HAP-1 (cell line): ENCODE measurements around the gene IQCH.
A peak's percentile ranks its signal among the peaks of the same experiment; 100 is the strongest.

Source experiments
- DNase-seq, 2 experiments: peaks; one replicate each; pipeline ENCODE4 v3.0.0-alpha.2; 2016 to 2020; ENCODE audit warnings: low spot score in 2 of 2
- H3K27me3 ChIP-seq: fragments of 250-450 bp; sonication (Bioruptor Pico); 2 replicates; pipeline ENCODE4 v1.5.1; 2020; ENCODE audit warnings: low read depth, mild to moderate bottlenecking, moderate library complexity
- H3K36me3 ChIP-seq: fragments of 250-450 bp; sonication (Bioruptor Pico); replicated peaks from 2 replicates; pipeline ENCODE4 v1.5.1; 2020; ENCODE audit warnings: mild to moderate bottlenecking
- H3K4me1 ChIP-seq: fragments of 250-450 bp; sonication (Bioruptor Pico); 2 replicates; pipeline ENCODE4 v1.5.1; 2020; ENCODE audit warnings: mild to moderate bottlenecking
- H3K4me3 ChIP-seq: fragments of 250-450 bp; sonication (Bioruptor Pico); 2 replicates; pipeline ENCODE4 v1.5.1; 2020; ENCODE audit warnings: mild to moderate bottlenecking, moderate library complexity
- H3K9me3 ChIP-seq: fragments of 250-450 bp; sonication (Bioruptor Pico); 2 replicates; pipeline ENCODE4 v1.5.1; 2020; ENCODE audit warnings: mild to moderate bottlenecking, moderate library complexity
- in situ Hi-C: fragments of 300-500 bp; cut with MboI; formaldehyde crosslinking; loops from 3 replicates; pipeline ENCODE4 v1.14.3; 2020; ENCODE audit warnings: low sequenced_read_pairs, inconsistent platforms, mixed read lengths

Gene IQCH

DNA sequence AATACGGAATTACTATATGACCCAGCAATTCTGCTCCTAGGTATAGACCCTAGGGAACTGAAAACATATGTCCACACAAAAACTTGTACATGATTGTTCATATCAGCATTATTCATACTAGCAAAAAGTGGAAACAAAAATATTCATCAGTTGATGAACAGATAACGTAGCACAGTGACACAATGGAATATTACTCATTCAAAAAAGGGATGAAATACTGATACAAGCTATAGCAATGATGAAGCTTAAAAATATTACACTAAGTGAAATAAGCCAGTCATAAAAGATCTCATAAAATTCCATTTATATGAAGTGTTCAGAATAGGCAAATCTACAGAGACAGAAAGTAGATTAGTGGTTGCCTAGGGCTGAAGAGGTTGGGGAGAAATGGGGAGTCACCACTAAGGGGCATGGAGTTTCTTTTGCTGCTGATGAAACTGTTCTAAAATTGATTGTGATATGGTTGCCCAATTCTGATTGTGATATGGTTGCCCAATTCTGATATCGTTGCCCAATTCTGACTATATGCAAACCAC lies 276.9 kb downstream of the IQCH start:
- peaks cover 5% of the 10 kb centered on the region; the same call in 1 of the 2 replicates for H3K36me3 ChIP-seq
- H3K27me3 ChIP-seq = no peaks in the 10 kb centered on the region
- no peak overlapping the region for H3K4me3 ChIP-seq
- no peaks in the 10 kb centered on the region for H3K9me3 ChIP-seq
- no peak for DNase-seq
- H3K4me1 ChIP-seq = peaks cover 15% of the 10 kb centered on the region
- in situ Hi-C loops = no loop called here

DNA sequence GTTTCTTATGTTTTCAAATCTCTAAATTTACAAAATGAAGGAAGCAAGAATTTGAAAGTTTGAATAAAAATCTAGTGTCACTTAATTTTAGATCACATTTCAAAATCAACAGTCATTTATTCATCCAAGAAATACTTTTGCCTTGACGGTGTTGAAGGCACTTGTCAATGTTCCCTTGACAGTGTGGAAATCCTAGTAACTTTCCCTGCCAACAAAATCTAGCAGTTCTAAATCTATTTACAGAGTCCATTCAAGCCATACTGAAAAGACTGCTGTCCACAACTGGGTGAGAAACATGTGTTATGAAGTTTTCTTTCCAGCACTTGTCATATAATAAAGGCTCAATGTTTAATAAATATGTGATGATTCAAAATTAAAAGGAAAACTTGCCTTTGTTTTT lies 279.3 kb downstream of the IQCH start:
- H3K4me3 ChIP-seq = no peak overlapping the region
- H3K27me3 ChIP-seq = no peaks in the 10 kb centered on the region
- peaks cover under 1% of the 10 kb centered on the region; the same call in 1 of the 2 replicates for H3K4me1 ChIP-seq
- no peaks in the 10 kb centered on the region for H3K9me3 ChIP-seq
- no peak for DNase-seq
- in situ Hi-C loops = no loop called here
- no peaks in the 10 kb centered on the region for H3K36me3 ChIP-seq

DNA sequence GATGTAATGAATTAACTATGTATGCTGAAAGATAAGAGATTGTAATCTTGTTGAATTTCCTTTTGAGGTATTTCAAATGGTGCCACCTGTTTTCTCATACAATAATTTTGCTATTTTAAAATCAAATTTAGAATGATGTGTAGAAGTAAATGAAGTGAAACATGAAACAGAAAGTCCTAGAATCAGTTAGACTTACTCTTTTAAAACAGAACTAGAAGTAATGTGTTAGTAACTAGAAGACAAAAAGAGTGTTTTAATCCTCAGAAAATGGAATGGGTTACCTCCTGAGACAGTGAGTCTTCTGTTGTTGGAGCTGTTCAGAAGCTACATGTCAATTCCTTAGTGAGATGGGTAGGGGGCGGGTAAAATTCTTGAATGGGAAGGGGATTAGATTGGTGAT lies 279.8 kb downstream of the IQCH start:
- no peak overlapping the region for H3K4me3 ChIP-seq
- DNase-seq = no peak
- in situ Hi-C loops = no loop called here
- H3K9me3 ChIP-seq = no peaks in the 10 kb centered on the region
- no peaks in the 10 kb centered on the region for H3K36me3 ChIP-seq
- H3K4me1 ChIP-seq = no peaks in the 10 kb centered on the region
- no peaks in the 10 kb centered on the region for H3K27me3 ChIP-seq

DNA sequence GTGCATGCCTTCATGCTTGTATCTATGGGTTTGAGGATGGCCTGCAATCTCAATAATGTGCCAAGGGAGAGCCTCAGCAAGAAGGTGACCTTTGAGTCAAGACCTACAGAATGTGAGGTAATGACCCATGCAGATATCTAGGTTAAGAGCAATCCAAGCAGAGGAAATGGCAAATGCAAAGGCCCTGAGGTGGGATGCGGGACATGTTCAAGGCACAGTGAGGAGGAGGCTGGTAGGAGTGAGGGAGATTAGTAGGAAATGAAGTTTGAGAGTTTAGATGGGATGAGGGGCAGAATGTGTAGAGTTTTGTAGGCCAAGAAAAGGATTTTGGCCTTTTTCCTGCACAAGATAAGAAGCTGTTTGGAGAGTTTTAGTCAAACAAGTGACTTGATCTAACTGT lies 283.2 kb downstream of the IQCH start:
- Histone ChIP-seq H3K36me3 (no peaks in the 10 kb centered on the region), H3K9me3 (no peaks in the 10 kb centered on the region), H3K4me3 (no peak overlapping the region), H3K4me1 (peaks cover 6% of the 10 kb centered on the region), H3K27me3 (no peaks in the 10 kb centered on the region)
- in situ Hi-C loops = no loop called here
- no peak for DNase-seq

DNA sequence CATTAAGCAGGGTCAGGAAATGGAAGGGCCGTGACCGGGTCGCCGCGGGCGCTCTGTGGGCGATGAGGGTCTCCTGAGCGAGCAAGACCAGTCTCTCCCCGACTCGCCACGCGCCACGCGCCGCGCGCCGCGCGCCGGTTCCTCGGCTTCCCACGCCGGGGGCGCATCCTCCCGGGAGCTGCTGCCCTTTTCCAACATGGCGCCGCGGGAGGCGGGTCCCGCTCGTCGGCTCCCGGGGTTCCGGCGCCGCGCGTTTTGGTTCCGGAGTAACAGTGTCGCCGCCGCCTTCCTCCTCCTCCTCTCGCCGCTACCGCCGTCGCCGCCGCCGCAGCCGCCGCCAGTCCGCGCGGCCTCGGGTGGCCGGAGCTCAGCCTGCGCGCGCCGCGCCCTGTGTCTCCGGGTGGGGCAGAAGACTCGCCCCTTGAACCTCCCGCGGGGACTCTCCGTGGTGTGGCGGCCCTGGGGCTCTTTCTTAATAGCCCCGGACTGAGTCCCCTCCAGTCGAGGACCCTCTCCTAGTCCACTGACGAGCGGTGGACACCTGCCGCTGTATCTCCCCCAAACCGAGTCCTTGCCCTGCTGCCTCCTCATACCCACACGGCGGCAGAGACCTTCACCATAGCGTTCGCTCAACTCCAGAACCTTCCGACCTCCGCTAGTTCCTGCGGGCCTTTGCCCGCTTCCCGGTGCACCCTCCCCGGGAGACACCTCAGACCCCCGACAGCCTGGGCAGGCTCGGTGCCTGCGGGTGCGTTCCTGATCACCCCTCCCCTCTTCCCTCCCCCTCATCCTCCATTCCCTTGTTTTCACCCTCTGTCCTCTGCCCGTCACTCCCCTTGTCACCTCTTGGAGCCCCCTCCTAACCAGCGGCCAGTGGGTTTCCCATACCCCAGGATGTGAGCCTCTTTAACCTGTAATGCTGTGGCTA lies 288.1 kb downstream of the IQCH start, which contains the start of gene MAP2K5:
MAP2K5 (plus strand) TSS at position 284 of the 928 bp plus-strand sequence; CDS start at position 917, 633 bp downstream.
- peak within 1 kb of the TSS; percentile 85 for H3K4me3 ChIP-seq
- peaks cover 16% of the 10 kb centered on the region for H3K4me1 ChIP-seq
- H3K9me3 ChIP-seq = no peaks in the 10 kb centered on the region
- DNase-seq = peak; percentile 88 to 95
- H3K27me3 ChIP-seq = no peaks in the 10 kb centered on the region
- in situ Hi-C loops = no loop called here
- no peaks in the 10 kb centered on the region for H3K36me3 ChIP-seq

DNA sequence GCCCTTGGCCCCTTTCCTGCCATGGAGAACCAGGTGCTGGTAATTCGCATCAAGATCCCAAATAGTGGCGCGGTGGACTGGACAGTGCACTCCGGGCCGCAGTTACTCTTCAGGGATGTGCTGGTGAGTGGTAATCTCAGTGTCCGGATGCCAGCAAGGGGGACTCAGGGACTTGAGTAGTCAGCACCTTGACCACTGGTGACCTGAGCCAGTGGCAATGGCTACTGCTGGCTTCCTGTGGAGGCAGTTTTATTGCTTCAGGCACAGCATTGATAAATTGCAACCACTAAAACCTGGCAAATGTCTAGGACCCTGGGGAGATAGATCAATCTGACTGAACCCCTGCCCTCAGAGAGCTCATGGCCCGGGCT lies 288.7 kb downstream of the IQCH start:
- peak in 1 of 2 experiments; percentile 45 for DNase-seq
- no peaks in the 10 kb centered on the region for H3K36me3 ChIP-seq
- no peaks in the 10 kb centered on the region for H3K27me3 ChIP-seq
- no peaks in the 10 kb centered on the region for H3K9me3 ChIP-seq
- in situ Hi-C loops = no loop called here
- peaks cover 22% of the 10 kb centered on the region for H3K4me1 ChIP-seq
- H3K4me3 ChIP-seq = peak overlapping the region; percentile 85

DNA sequence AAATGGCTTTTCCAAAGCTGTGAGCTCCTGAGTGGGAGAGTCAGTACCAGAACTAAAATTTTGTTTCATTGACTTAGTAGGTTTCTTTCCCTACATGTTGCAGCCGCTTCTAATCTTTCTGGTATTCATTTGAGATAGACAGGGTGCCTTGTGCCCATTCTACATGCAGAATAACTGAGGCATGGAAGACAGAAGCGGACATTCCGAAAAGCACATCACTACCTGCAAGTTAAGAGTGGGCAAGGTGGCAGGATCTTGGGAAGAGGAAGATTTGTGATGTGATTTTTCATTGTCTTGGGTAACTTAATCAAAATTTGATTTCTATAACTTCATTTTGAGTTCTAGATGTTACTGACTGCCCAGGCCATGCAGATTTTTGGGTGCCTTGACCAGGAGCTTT lies 289.9 kb downstream of the IQCH start:
- no peak for DNase-seq
- no peaks in the 10 kb centered on the region for H3K9me3 ChIP-seq
- H3K27me3 ChIP-seq = no peaks in the 10 kb centered on the region
- no peaks in the 10 kb centered on the region for H3K36me3 ChIP-seq
- H3K4me1 ChIP-seq = peaks cover 33% of the 10 kb centered on the region
- in situ Hi-C loops = no loop called here
- H3K4me3 ChIP-seq = no peak overlapping the region

DNA sequence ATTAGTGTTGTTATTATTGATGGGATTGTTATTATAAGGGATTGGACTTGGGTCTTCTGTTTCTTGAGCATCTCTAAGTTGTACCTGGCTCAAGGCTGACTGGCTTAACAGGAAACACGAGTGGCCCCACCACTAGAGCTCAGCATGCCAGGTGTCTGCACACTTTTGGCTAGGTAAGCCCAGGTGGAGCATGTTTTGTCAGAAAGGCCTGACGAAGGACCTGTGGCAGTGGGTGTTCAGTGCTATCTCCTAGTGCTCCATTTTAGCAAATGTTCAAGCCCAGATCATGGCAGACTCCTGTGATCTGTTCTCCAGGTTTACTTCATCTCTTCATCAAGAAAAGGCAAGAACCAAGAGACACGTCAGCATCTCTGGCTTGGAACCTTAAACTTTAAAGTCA lies 291.3 kb downstream of the IQCH start:
- H3K4me3 ChIP-seq = no peak overlapping the region
- in situ Hi-C loops = no loop called here

DNA sequence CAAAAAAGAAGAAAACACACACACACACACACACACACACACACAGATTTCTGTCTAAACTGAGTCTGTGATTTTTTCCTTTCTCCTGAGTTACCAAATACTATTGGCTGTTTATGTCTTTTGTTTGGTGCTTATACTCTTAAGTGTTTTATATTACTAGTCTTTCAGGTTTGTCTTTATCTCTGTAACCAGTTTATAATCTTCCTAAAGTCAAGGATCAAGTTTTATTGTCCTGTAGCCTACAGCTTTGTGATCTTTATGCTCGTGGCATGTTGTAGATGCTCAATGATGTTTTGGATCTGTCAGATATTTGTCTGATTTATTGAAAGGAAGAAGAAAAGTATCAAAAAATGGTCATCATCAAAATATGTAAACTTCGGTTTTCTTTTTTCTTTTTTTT lies 292.5 kb downstream of the IQCH start:
- H3K9me3 ChIP-seq = no peaks in the 10 kb centered on the region
- peaks cover 4% of the 10 kb centered on the region; the same call in 1 of the 2 replicates for H3K36me3 ChIP-seq
- peaks cover 36% of the 10 kb centered on the region for H3K4me1 ChIP-seq
- no peak overlapping the region for H3K4me3 ChIP-seq
- H3K27me3 ChIP-seq = no peaks in the 10 kb centered on the region
- in situ Hi-C loops = no loop called here
- DNase-seq = no peak

More for the DNA sequence above, 291.3 kb downstream of the IQCH start:
- Histone ChIP-seq H3K4me1 (peaks cover 43% of the 10 kb centered on the region), H3K36me3 (no peaks in the 10 kb centered on the region), H3K9me3 (no peaks in the 10 kb centered on the region), H3K27me3 (no peaks in the 10 kb centered on the region)
- no peak for DNase-seq

DNA sequence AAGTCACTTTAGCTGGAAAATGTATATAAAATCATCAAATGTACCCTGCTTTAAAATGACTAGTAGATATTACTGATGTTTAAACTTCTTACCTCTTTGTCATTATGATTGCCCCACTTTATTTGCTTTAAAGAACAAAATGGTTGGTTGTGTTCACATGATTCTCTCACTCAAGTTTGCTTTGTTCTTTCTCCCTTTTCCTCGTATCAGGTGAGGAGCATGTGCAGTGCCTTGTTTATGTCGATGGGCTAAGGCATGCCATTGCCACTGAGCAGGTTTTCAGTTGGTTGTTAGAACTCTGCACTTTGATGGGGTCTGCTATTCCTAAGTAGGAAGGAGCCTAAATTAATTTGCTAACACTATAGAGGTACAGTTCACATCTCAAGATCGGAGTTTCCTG lies 293.2 kb downstream of the IQCH start:
- no peak overlapping the region for H3K4me3 ChIP-seq
- H3K4me1 ChIP-seq = peaks cover 36% of the 10 kb centered on the region
- H3K36me3 ChIP-seq = peaks cover 4% of the 10 kb centered on the region; the same call in 1 of the 2 replicates
- DNase-seq = no peak
- H3K27me3 ChIP-seq = no peaks in the 10 kb centered on the region
- no peaks in the 10 kb centered on the region for H3K9me3 ChIP-seq
- in situ Hi-C loops = no loop called here

DNA sequence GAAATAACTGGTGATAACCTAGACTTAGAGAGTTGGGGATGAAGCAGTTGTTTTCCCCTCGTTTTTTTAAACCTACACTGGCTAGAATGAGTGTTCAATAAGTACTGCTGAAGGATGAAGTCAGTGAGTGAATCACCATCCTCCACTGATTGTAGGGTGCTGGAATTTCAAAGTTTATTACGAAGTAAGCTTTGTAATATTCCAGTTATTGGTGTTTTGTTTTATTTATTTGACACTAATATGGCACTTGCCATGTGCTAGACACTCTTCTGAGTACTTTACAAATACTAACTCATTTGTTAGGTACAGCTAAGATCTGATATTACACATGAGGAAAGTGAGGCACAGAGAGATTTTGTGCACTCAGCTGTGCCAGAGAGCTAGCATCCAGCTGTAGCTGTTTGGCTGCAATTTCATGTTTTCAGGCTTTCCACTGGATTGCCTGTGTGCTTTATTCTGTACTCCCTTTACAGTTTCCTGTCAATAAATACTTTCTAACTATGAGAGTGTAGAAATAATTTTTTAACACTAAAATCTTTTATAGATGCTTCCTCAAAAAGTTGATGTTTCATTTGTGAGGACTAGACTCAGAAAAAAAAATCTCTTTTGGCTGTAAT lies 293.8 kb downstream of the IQCH start:
- no peak for DNase-seq
- Histone ChIP-seq H3K4me3 (no peak overlapping the region), H3K27me3 (no peaks in the 10 kb centered on the region), H3K36me3 (peaks cover 4% of the 10 kb centered on the region; the same call in 1 of the 2 replicates), H3K9me3 (no peaks in the 10 kb centered on the region), H3K4me1 (peaks cover 33% of the 10 kb centered on the region)
- in situ Hi-C loops = no loop called here

DNA sequence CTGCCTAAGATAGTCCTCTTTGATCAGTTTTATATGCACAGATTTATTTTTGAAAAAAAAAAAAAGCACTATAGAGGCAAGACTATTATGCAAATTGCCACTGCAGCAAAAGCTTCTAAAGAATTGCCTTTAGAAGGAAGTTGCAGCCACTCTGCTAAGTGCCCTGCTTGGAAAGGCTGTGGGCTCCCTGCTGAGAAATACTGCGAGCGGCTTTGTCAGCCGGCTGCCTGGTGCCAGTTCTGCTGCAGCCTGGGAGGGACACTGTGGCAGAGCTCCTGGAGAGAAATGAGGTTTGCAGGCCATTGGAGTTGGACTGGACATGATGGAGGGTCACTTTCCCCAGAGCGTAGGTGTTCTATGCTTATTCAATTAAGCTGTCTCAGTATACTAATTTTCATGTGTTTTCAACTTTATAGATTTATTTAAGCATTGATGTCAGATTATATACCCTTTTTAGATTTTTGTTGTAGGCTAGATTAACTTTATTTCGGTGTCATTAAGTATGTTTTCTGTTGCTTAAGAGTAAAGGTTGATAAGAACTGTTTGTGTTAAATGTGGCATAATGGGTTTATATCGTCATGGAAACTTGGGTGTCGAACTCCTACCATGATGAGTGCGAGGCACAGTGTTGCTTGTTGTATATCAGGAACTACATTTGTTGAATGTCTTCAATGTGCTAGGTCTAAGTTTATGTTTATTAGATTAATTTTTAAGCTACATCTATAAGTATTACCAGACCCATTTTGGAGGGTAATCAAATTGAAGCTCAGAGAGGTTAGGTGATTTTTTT lies 294.5 kb downstream of the IQCH start:
- no peaks in the 10 kb centered on the region for H3K9me3 ChIP-seq
- no peak overlapping the region for H3K4me3 ChIP-seq
- in situ Hi-C loops = no loop called here
- no peaks in the 10 kb centered on the region for H3K27me3 ChIP-seq
- DNase-seq = peak; percentile 94 to 100
- H3K36me3 ChIP-seq = peaks cover 4% of the 10 kb centered on the region; the same call in 1 of the 2 replicates
- peaks cover 28% of the 10 kb centered on the region for H3K4me1 ChIP-seq

DNA sequence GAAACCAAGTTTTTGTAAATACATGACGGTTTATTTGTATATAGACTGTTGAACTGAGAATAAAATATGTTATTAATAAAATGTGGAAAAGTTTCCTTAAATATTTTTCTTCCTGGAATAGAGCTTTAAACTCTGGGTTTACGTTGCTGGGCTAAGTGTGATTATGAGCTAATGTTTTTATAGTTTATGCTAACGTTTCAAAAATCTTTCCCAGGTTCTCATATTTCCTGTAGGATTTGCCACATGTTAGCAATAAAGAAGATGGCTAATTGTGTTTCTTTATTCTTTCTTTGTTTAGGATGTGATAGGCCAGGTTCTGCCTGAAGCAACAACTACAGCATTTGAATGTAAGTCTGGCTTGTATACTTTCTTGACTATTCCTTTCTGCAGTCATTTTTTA lies 295.1 kb downstream of the IQCH start:
- Histone ChIP-seq H3K27me3 (no peaks in the 10 kb centered on the region), H3K4me3 (no peak overlapping the region), H3K9me3 (no peaks in the 10 kb centered on the region), H3K4me1 (peaks cover 28% of the 10 kb centered on the region), H3K36me3 (peaks cover 4% of the 10 kb centered on the region; the same call in 1 of the 2 replicates)
- in situ Hi-C loops = no loop called here
- peak in 1 of 2 experiments; percentile 76 for DNase-seq
